ENCODE measurements around the gene FAM3A.

FAM3A gene

GRCh38 chrX:154457491-154458115 is 58.4 kb downstream of the FAM3A start:
- DNase-seq = no peak
